GM04504 (cell line): ENCODE measurements around the gene DNASE2B.

Source experiments
- DNase-seq: peaks from one replicate; pipeline ENCODE4 v3.0.0-alpha.2; 2012; ENCODE audit warnings: low read depth

Gene DNASE2B

DNA sequence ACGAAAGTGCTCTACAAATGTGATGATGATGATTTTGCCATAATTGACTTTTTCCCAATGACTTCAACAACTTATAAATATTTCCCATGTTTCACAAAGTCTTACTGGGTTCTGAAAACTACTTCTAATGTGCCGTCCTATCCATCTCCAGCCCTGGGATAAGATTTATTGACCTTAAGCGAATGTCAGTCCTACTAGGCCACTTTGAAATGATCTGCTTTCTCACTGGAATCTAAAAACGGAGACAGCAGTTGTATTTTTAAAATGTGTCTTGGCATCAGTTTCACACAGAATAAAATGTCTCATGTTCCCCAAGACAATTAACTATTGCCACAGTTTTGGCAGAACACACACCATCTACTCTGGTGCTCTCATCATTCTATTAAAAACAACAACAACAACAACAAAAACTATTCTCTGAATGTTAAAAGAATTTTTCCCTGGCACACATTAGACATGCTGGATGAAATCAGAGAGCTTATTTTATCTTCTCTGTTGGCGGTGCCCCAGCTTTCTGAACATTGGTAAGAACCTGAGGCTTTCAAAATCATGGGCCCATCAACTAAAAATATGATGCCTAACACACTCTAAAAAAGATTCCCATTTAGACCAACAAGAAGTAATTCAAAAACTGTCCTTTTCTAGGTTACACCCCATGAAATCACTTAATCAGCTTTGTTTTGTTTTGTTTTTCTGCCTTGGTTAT lies 23.1 kb upstream of the DNASE2B start:
- DNase-seq: no peak

DNA sequence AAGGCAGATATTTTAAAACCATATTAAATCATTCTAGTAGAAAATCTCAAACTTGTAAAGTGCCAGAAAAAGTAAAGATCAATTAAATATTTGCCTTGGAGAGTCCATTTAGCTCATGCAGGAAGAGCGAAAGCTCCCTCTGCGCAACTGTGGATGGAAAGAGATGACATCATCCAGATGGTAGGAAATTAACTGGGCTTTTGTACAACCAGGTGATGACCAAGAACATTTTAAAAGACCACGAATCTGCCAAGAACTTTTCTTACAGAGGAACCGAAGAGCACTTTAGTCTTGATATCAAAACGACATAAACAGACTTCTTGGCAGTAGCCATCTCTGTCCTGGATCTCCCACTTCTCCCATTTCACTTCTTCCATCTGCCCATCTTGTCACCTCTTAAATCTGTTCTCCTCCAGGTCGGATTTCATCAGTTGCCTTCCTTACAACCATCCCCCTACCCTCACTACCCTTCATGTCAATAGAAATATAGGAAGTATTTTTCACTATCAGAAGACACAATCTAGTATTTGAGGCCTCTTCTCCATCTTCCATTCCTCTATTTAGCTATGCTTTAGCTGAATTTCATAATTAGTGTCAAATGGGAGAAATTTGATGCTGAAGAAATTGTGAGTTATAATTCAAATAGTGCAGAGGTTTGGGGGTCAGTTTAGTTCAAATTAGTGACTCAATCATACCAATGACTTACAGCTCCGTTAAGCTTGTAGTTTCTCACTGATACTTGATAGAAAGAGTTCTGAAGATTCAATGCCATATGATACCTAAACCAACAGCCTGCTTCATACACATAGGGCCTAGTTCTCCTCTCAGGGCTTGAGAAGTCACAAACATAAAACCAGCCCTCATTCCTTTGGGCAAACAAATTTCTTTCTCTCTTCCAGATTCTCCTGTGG lies 22.0 kb upstream of the DNASE2B start:
- DNase-seq: no peak

DNA sequence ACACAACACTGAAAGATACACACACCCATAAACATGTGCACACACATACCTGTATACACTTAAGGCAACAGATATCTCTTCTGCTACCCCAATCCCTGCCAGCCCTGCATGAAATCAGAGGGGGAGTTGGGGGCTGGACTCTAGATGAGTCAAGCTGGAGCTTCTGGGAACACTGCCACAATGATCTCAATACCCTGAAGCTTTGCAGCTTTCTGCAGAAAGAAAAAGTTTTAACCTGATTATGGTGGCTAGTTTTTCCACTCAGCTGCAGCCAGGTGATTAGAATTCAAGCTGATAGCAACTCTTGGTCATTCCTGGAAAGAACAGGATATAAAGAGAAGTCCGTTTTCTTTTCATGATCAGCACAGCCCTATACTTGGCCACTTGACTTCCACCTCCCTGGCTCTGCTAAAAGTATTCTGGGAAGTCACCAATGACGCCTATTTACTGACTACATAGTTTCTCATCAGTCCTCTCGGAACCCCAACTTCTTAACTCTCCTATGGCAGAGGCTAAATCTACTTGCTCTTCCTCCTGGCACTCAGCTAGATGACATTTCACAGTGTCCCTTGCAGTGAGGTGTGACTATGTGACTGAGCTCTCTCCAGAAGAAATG lies 20.7 kb upstream of the DNASE2B start:
- no peak for DNase-seq

DNA sequence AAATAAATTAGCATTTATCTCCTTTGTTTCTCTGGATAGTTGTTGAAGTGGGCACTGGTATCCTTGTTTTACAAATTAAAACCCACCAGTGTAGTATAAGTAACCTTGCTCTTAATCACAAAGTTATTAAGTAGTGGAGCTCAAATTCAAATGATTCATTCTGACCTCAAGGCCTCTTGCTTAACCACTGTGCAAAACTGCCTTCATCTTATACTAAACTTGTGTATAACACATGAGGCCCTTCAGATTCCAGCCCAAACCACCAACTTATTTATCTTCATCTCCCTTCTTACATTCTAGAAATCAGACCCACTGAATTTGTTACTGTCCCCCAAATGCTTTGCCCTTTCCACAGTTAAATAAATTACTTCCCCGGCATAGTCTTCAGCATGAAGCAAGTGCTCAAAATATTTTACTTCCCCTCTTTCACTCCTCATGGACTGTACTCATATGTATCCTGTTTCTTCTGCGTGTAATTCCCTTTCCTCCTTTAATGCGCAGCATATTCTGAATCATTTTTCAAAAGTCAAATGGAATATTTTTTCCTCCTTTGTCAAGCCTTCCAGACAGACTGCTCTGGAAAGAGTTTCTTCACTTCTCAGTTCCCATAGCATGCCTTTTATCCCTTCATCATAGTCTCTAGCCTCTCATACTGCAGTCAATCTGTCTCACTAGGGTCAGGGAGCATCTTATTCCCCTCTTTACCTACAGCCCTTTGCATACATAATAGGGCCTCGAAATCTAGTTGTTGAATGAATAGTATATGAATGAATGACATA lies 19.0 kb upstream of the DNASE2B start:
- DNase-seq: no peak

DNA sequence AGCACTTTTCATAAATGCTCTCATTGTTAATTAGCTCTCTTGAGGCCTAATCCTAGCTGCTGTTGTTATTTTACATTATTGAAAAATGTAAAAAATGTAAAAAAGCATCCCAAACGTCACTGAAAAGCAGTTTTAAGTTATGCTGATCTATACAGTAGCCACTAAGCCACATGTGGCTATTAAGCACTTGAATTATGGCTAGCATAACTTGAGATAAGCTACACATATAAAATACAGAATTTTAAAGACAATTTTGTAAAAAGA lies 18.4 kb upstream of the DNASE2B start:
- DNase-seq: no peak

GRCh38 chr1:84382127-84382526 lies 16.2 kb upstream of the DNASE2B start:
- DNase-seq: no peak

DNA sequence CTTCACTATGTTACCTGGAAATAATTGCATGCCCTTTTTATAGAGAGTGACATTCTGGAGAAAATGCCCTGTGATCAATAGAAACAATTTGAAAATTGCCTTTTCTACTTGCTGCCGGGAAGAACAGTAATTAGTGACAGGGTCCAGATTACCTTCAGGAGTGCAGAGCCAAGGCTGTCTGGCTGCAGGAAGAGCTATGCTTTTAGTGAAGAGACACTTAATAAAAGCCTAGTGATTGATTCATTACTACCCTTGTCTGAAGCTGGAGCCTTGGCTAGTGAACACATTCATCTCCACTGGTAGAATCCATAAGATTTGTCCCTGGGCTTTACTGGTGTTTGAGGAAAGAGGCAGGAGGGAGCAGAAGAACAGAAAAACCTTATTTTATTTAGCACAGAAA lies 12.9 kb upstream of the DNASE2B start:
- DNase-seq: no peak

DNA sequence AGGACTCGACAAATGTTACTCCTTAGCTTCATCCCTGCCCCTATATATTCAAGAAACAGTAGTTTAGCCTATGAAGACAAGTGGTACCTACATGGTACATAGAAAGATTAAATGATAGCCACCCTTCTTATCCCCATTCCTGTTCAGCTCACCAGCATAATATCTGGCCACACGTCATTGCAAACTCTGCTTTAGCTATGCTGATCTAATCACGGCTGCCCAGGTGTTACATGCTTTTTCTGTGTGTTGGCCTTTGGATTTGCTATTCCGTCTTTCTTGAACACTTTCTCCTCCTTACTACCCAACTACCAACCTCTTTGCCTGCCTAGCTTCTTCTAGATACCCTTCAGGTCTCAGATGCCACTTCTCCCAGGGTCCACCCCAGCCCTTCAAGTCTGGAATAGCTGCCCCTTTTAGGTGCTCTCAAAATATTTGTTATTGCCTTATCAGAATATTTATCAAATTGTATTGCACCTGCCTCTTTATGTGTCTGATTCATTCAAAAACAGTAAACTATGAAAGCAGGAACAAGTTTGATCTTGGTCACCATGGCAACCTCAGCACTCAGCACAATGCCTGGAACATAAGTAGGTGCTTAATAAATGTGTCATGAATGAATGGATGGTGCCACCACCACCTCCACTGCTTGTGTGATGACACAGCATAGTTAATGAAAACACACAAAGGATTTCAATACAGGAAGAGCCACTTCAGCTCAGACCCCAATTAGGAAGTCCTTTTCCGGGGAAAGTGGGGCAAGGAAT lies 11.4 kb upstream of the DNASE2B start:
- DNase-seq: no peak

DNA sequence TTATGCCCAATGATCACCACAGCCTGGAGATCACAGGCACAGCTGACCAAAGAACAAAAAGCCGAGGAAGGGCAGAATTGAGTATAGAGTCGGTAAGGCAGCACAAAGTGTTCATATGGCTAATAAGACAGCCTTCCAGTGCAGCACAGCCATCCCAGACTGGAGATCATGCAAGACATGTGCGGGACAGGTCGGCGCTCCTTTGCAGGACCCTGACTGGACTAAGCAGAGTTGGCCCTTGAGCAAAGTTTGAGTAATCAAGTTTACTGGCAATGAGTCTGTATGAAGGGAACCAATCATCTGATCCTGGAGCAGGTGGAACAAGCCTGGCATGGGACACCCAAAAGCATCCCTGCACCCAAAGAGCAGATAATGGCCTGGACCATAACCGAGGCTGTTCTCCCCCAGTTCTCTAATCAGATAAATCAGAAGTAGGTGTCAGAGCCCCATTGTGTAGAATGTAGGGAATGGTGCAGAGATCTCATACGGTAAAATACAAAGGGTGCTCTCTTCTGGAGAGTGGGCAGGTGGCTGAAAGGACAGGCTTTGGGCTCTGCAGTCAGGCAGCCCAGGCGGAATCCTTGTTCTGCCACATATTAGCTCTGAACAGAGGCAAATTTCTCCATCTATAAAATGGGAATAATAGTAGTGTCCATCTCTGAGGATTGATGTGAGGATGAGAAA lies 10.7 kb upstream of the DNASE2B start:
- DNase-seq: no peak

GRCh38 chr1:84390226-84390625 lies 8.1 kb upstream of the DNASE2B start:
- DNase-seq: no peak

DNA sequence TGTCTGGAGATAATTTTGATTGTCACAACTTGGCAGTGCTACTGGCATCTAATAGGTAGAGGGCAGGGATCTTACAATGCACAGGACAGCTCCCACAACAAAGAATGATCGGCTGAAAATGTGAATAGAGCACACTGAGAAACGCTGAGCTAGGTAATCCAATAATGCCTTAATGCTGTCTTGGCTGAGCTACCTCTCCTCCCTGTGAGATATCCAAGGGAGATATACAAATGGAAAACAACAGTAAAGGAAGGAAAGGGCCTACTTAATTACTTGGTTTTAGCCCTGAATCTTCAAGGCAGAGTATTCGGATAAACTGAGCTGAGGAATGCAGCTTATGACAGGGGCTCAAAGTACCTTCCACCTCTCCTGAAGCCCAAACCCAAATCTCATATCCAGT lies 2.9 kb downstream of the DNASE2B start:
- DNase-seq: no peak

DNA sequence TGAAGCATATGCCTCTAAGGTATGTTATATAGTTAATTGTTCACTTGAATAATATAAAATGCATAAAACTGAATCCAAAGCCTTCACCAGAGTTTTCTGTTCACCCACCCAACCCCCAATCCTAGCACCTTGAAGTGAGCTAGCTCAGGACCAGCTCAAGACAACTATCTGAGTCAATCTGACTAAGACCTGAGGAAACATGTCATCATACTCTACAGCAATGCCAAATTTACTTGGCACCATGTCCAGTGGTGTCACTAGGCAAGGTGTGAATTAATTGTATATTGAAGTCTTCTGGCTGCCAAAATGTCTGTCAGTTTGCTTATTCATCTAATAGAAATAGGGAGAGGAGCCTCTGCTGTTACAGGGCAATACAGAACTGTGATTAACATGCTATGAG lies 3.8 kb downstream of the DNASE2B start:
- DNase-seq: no peak

GRCh38 chr1:84402501-84402900 lies 4.2 kb downstream of the DNASE2B start:
- DNase-seq: no peak

GRCh38 chr1:84403347-84403746 lies 5.1 kb downstream of the DNASE2B start:
- no peak for DNase-seq

DNA sequence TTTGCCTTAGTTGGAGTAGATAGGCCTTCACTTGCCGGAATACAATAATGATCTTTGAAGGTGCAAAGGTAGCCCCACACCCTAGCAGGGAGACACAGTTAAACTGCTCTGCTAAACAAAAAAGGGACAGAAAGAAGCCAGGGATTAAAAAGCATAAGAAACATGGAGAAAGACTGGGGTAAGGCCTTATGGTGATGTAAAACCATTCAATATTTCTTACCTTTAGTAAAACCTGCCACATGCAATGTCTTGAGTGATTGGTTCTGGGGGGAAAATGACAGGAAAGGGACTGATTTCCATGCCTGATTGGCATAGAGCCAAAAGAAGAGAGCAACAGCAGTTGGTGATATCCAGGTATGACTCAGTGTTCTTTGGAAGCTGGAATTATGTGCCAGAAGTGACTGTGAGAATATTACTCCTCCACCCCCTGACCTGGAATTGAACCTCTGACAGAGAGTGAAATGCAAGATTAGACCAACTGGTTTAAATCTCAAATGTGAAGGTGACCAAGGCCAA lies 8.1 kb downstream of the DNASE2B start:
- no peak for DNase-seq

- DNase-seq: no peak
Measured at GRCh38 chr1:84407524-84407923, 9.2 kb downstream of the DNASE2B start.

- DNase-seq: no peak
Measured at GRCh38 chr1:84407958-84408422, 9.7 kb downstream of the DNASE2B start.

DNA sequence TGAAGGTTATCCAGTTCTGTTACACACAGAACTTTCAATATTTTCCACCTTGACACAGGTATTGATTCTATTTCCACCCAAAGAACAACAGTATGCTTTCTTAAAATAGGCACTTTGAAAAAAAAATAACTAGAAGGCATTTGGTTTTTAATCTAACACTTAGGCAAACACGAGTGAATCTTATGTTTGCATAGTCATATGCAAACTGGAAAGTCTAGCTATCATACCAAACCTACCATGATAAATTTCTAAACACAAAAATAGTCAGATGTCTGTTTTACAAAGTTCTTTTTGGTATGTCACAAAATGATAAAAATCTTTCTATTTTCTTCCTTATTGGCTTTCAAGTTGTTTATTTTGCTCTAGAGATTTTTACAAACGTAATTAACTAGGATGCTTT lies 11.6 kb downstream of the DNASE2B start:
- DNase-seq: no peak

- no peak for DNase-seq
Measured at GRCh38 chr1:84410328-84411095, 12.2 kb downstream of the DNASE2B start.

GRCh38 chr1:84412316-84412942 lies 14.1 kb downstream of the DNASE2B start:
- no peak for DNase-seq
